HG03196 (cell line): ENCODE results near the gene TWNK.
A peak's percentile ranks its signal among the peaks of the same experiment; 100 is the strongest.

Experiments used
- ATAC-seq: cut with Tn5 transposase; IDR thresholded peaks from one replicate; pipeline ENCODE4 v1.9.1; 2021; ENCODE audit not compliant: unreplicated experiment

TWNK gene

DNA sequence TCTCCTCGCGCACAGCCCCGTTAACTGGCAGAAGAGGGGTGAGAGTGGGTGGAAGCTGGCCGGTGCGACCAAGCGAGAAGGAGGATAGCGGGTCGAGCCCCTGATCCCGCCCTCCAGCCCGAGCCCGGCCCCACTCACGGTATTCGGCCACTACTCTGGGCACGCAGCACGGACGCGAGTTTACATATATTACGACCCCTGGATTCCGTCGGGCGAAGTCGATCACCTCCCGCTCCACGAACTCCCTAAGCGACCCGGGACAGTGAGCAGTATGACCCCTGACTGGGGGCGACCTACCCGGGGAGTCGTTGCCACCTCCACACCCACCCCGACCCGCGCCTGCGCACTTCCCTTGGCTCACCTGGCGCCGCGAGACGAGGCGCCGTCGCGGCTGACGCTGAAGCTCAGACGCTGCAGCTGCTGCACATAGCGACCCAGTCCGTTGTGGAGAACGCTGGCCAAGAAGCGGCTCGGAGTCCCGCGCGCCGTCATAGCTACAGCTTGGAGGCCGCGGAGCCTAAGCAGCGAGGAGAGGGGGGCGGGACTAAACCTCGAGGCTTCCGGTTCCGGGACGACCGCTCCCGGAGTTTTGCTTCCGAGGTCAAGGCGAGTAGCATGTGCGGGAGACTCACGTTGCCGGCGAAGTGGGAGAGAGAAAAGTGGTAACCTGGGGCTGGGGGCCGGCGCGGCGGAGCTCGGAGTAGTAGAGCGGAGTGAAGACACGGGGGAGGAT, at the start of gene TWNK, which contains the start of gene MRPL43:
Gene TWNK (plus strand): TSS at position 592 of the 733 bp plus-strand sequence. CDS start 668 bp downstream, outside the sequence.
Gene MRPL43 (minus strand): TSS at position 546 of the 733 bp plus-strand sequence. CDS start 54 bp downstream, at position 492.
- peak; percentile 71 for ATAC-seq

DNA sequence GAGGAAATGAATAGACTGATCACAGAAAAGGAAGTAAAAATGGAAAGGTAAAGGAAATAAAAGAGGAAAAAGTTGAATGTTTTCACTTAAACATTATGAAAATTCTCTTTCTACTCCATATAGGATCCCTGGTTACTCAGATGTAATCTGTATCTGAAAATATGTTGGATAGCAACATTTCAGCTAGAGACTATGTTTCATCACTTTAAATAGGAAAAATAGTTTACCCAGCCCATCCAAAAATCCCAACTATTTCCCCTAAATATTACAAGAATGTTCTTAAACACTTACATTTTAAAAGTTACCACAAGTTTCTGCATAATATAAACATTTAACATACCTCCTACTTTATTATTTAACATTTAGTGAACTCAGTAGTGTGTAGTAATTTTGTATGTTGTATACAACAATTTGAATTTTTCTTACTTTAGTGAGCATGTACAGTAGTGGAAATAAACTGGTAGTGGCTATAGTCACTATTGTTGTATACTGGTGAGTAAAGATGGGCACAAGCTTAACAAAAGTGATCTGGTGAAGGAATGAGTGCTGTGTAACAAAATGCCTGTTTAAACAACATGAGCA, 47.5 kb upstream of the TWNK start:
- ATAC-seq = no peak

DNA sequence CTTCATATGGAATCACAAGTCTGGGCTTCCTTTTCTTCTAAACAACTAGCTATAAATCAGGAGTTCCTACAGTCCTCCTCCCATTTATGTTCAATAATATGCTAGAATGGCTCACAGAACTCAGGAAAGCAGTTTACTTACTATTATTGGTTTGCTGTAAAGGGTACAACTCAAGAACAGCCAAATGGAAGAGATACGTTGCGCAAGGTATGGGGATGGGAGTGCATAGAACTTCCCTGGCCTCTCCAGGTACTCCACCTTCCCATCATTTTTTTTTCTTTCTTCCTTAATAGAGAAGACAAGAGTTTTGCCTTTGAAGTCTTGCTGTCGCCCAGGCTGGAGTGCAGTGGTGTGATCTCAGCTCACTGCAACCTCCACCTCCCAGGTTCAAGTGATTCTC, 45.1 kb upstream of the TWNK start:
- no peak for ATAC-seq

DNA sequence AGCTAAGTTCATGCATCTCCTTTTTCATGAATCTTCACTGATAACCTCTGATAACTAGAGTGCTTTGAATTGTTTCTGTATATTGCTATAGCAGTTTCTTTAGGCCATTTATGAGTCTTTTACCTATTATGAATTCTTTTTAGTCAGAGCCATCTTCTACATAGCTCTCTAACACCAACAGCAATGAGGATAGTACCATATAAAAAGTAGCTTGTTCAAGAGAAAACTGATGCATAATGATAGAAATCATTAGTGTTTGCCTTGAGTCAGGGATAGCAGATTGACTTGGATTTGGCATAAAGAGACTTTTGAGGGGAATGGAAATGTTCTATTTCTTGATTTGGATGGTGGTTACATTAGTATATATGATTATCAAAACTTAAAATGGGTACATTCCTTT, 43.8 kb upstream of the TWNK start:
- no peak for ATAC-seq

DNA sequence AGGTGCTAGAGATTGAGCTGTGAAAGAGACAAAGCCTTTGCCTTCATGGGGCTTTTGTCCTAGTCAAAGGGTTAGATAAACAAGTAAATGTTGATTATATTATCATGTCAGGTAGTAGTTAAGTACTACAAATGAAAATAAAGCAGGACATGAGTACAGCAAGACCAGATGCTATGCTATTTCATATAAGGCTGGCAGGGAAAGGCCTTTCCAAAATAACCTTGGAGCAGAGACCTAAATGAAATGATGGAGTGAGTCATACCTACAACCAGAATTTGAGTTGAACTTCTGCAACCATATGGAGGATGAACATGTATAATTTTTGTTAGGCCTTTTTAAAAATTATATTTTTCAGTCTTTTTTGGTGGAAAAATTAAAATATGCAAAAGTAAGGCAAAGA, 41.6 kb upstream of the TWNK start:
- no peak for ATAC-seq

DNA sequence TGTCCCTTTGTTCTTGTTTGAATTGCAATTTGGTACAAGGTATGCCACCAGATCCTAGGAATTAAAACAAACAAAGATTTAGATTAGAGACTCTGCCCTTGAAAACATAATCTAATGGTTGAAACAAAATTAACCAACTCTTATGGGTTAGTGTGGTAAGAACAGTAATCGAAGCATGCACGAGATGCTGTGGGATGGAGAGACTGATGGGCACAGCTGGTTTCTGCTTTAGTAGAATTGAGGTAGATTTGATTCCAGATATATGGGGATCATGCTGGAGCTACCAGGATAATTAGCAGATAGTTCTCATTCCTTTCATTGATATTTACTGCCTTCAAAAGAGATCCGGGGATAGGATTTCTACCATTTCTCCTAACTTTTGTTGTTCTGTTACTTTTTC, 38.4 kb upstream of the TWNK start:
- ATAC-seq = no peak

DNA sequence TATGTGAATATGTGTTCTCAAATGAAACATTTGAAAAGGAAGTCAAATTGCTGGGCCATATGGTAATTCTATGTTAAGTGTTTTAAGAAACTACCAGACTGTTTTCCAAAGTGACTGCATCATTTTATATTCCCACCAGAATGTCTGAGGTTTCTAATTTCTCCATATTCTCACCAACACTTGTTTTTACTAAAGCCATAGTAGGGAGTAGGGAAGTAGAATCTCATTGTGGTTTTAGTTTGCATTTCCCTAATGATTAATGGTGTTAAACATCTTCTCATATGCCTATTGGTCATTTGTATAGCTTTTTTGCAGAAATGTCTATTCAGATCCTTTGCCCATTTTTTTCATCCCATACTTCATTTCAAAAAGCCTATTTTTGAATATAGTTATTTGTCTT, 27.1 kb upstream of the TWNK start:
- no peak for ATAC-seq

DNA sequence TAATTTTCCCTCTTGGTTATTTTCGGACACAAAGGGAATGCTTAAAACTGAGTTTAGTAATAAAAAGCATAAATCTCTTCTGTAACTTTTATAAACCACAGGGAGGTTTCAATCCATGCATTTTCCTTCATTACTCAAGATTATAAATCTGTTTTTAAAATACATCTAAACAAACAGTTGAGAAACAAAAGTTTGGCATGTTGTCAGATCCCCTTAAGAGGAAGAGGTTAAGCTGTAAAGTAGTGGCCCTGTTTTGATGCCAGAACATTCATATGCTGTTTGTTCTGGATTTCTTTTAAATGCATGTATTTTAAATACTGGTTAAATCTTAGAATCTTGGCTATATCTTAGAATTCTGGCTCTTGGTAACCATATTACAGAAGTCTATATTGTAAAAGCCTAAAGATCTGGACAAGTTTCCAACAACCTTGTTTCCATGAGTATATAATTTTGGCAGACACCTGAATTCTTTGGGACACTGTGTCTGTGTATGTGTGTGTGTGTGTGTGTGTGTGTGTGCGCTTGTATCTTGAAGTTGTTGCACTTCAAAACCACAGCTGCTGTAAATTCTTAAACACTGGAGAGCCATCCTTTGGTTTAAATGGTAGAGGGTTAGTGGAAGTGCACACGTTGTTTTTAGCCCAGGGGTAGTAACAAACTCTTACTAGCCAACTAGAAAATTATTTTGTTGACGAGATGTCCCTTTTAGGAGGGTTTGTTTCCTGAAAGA, 24.8 kb upstream of the TWNK start:
- no peak for ATAC-seq

DNA sequence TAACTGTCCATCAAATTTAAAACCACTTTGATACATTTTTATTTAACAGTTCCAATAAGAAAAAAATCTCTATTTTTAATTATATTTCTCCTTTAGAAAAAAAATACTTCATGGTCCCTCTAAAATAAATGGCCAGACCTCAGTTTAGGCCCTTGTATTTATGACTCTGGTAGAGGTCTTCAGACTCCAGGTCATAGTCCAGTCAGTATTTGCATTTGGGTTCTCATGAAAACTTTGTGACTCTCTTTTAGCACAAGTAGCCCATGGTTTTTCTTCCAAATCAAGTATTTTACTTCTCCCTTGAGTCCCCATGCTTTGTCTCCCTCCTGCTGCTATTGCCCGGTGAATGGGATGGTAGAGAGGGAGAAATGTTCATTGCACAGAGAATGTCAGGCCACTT, 23.5 kb upstream of the TWNK start:
- ATAC-seq = no peak

DNA sequence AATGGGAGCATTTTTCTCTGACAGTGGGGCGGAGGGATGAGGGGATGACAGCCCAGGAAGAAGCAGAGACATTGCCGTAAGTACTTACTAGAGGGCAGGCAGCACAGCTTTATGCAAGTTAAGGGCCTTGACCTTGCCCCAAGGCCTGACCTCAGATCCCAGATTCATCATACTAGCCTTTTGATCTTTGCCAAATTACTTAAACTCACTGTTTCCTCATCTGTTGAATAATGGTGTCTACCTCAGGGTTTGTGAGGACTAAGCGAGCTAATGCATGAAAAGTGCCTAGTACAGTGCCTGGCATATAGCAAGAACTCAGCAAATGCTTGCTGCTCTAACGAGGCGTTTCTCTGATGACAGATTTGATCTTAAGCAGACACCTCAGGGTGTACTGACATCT, 21.5 kb upstream of the TWNK start:
- ATAC-seq = no peak

DNA sequence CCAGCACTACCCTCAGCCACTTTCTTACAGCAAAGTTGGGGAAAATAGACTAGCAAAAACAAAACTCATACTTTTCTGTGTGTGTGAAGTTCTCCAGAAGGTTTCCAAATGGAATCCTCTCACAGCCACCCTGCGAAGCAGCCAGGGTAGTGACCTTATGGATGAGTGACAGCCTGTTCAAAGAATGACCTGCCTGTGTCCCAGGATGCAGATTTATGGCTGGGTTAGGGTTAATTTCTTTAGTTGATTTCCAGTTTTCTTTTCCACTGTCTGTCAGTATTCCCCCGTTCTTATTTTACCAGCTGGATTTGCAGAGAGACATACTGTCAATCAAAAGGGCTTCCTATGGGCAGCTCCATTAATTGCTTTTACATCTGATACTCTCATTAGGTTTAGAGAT, 20.5 kb upstream of the TWNK start:
- no peak for ATAC-seq

DNA sequence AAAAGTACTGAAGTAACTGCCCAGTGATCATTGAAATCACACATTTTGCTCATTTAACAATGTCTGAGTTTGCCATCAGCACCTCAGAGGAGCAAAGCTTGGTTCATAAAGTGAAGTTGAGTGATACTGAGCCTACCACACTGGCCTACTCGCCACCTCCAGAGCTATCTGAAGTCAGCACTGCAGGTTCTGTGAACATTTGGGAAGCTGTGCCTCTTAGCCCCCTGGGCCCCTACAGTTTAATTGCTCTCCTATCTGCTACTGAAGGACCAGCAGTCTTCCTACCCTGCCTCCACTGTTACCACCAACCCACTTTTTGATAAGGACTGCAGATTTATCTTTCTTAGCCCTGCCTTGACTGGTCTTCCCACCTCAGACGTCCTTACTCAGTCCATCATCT, 20.0 kb upstream of the TWNK start:
- no peak for ATAC-seq

DNA sequence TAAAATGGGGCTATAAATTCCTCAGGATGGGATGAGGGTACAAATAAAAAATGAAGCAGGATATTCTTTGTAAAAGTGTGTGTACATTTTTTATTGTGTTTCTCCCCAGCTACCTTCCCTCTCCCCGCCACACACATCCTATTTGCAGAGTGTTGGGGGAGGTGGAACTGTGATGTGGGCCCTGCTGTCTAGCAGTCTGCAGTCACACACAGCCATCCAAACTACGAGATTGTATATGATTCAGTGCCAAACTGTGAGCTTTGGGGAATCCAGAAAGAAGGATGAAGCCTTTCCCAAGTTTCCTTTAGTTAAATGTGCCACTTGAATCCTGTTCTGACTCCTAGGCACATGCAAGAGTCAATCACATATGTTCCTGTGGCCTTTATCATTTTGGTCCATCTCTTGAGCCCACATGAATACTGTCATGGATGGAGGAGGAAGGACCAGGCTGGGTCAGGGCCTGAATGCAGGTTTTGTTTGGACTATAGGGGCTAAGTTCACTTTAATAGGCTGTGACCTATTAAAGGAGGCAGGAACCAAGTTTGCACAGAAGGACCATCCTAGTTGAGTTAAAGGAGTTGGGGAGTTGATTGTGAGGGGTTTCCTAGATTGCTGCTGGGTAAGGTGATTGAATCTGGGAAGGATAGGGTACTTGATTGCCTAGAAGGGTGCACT, 19.1 kb upstream of the TWNK start:
- no peak for ATAC-seq

DNA sequence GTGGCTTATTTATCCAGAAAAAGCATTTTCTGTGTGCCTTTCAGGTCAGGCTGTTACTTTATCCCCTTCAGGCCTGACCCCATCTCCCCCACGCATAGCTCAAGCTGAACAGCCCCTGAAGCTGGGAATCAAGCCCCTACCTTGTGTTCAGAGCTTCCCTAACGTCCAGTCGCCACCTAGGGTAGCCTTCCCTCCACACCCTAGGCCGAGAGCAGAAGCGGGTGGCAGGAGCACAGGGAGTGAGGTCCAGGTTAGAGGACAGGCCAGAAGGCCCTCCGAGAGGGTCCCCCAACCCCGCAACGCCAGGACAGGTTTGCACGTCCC, 18.5 kb upstream of the TWNK start:
- ATAC-seq = no peak

DNA sequence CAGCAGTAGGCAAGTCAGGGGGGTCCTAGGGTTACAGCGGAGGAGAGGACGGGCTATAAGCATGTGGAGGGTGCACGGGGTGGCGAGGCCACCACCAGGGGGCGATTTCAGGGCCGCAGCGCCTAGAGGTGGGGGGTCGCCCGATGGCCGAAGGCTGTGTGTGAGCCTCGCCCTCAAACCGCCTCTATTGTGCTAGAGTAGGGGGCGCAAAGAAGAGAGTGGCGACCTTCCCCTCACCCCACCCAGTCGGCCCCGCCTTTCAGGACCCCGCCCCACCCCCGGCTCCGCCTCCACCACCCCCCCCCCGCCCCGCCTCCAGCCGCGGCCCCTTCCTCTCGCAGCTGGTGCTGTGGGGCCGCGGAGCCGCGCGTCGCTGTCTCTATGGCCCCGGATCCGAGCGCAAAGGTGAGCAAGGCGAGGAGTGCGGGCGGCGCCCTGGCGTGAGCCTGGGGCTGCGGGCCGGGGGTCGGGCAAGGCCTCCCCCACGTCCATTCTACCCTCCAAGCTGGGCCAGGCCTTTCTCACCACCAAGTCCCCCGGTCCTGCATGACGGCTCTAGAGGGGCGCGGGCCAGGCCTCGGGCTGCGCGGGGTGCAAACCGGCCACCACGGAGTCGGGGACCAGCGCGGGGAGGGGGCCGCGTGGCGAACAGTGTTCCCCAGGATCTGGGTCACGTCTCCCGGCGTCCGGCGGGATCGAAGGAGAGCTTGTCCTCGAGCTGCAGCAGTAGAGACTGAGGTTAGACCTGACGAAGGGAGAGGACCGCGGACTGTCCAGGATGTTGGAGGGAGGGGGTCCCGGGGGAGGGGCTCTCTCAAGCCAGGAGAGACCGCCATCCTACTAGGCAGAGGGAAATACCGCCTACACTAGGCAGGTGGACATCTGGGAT, 17.9 kb upstream of the TWNK start, which contains the start of gene SEMA4G:
Gene SEMA4G (plus strand): TSS at position 318 of the 889 bp plus-strand sequence. CDS start 3,409 bp downstream, outside the sequence.
- no peak for ATAC-seq

DNA sequence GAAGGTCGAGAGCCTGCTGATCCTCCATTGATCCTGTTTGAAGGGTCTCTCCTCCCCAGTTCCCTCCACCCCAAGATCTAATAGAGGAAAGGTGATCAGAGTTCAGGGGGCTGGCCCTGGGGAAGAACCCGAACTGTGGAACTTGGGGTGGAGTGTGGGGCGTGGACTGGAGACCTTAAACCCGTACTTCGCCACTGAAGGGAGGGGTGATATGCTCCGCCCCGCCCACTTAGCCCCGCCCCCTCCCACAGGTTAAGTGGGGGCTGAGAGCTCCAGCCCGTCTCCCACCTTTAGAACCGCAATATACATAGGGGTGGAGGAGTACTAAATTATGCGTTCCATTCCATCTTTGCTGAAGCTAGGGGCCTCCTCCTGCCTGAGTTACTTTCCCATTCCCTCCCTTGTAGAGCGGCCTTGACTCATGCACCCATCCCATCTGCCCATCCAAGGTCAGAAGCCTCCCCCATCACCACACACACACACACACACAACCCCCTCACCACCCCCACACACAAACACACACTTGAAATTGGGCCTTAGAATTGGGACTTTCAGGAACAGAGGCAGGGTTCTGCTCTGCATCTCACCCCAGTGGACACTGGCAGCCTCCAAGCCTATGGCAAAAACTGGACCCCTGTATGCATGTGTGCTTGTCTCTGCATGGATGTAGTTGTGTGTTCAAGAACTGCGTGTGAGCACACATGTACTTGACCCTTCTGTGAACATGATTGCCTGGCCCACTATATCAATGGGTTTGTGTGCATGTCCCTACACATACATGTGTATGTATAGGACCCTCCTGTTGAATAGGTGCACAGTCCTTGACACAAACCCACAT, 17.0 kb upstream of the TWNK start:
- no peak for ATAC-seq

DNA sequence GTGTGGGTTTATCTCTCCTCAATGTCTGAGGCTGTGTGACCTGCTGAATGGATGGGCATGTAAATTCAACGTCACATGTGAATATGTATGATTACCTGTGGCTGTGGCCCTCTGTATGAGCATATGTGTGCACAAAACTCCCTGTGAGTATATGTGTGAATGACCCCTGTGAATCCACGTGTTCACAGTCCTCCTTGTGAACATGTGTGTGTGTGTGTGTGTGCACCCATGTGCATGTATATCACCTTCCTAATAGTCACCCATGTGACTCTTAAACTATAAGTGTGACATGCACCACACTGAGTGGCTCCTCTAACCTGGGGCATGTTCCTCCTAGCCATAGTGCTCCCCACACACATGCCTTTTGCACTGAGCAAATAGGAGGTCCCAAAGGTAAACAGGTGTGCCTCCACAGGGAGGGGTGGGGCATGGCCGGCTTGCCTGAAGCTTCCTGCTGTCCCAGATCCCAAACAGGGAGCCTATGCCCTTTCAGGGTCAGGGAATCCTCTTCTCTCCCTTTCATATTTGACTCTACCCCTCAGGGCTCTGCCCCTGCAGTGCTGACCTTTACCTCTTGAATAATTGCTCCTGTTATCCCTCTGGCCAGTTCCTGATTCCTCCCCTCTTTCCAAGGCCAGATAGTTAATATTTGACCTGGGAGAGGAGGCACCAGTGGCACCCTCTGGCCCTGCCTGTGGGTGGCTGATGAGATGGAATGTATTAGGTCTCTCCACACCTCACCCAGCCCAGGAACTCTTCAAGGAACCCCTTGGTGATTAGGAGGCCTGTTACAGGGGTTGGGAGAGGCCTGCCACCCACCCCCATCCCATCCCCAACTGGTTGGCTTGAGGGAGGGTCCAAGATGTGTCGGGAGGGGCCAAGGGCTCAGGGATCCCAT, 16.2 kb upstream of the TWNK start:
- ATAC-seq = no peak

DNA sequence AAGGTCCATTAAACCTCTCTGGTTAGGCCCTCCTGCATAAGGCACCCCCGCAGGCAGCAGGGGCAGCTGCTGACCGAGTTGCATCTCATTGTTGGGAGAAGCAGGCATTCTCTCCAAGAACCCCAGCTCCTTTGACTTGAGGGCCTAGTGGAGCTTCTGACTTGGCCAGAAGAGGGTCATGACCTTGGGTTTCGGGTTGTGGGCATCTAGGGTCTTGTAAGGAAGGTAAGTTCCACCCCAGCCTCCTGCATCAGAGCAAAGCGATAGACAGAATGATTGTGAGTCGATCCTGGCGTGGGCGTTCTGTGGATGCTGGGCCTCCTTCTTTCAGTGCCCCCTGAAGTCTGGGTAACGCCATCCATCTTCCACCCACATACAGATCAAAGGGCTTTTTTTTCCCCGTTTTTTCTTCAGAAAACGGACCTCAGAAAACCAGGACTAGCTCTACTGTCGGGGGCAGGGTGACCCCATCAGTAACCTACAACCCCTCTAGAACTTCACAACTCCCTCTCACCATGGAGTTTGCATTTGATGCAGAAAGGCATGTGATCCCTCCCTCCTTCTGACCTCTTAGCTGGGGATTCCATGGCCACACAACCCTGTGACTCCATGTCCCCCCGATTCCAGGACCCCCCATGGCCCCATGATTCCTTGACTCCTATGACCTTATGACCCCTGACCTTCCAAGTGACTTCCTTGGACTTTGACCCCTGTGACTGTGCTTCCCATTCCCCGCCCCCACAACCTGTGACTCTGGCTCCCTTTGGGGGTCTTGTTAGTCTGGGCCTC, 15.0 kb upstream of the TWNK start:
- ATAC-seq = no peak
